NT2/D1 (cell line): ENCODE measurements around the gene B2M.
A peak's percentile ranks its signal among the peaks of the same experiment; 100 is the strongest.
"Not testable (repeated sequence)": the region's sequence is repeated elsewhere in the genome, so short reads cannot be mapped to it uniquely, and the experiment has no call there.

Experiments used
- DNase-seq: peaks from one replicate; pipeline ENCODE4 v3.0.0-alpha.2; 2011; ENCODE audit warnings: low read depth, low spot score
- H3K27me3 ChIP-seq: 2 replicates; pipeline ENCODE4 v1.6.0; 2011; ENCODE audit warnings: mild to moderate bottlenecking; ENCODE audit not compliant: insufficient read length, insufficient read depth
- H3K36me3 ChIP-seq: 2 replicates; pipeline ENCODE4 v1.6.1; 2011; ENCODE audit warnings: mild to moderate bottlenecking, low read length, mixed read lengths; ENCODE audit not compliant: insufficient read depth, insufficient read length
- H3K4me1 ChIP-seq: 2 replicates; pipeline ENCODE4 v1.5.1; 2011; ENCODE audit not compliant: insufficient read depth, insufficient read length
- H3K4me3 ChIP-seq: 2 replicates; pipeline ENCODE4 v1.5.1; 2011; ENCODE audit warnings: low read depth; ENCODE audit not compliant: insufficient read length
- H3K9ac ChIP-seq: 2 replicates; pipeline ENCODE4 v1.6.0; 2011; ENCODE audit warnings: low read depth; ENCODE audit not compliant: insufficient read length
- H3K9me3 ChIP-seq: 2 replicates; pipeline ENCODE4 v1.5.1; 2011; ENCODE audit warnings: mild to moderate bottlenecking, low read length; ENCODE audit not compliant: insufficient read depth
- SUZ12 ChIP-seq: IDR thresholded peaks from 2 replicates; pipeline ENCODE4 v1.6.1; 2011; ENCODE audit not compliant: insufficient read length, insufficient read depth; ENCODE audit errors: extremely low read depth
- YY1 ChIP-seq: IDR thresholded peaks from 2 replicates; pipeline ENCODE4 v1.6.1; 2011; ENCODE audit not compliant: insufficient read length, insufficient read depth
- ZNF274 ChIP-seq: IDR thresholded peaks from 2 replicates; pipeline ENCODE4 v1.6.1; 2011; ENCODE audit warnings: mild to moderate bottlenecking, low read depth, low read length

The B2M gene

DNA sequence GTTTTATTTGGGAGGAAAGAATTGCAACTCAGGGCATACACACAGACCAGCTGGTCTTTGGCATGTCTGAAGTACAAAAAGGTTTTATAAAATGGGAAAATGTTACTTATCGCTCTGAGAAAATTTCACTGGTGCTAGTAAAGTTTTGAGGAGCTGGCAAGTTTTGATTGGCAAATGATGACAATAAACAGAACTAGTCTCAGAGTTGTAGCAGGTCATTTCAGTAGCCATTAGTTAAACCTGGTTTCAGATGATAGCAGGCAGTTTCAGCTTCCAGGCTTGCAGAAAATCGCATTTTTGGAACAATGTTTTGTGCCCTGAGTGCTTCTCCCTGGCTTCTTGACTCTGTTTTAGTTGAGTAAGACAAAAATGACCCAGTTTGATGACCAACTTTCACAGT is 10.7 kb downstream of the B2M start:
- Histone ChIP-seq H3K27me3 (no peaks in the 10 kb centered on the region), H3K9me3 (no peaks in the 10 kb centered on the region), H3K4me3 (no peak overlapping the region), H3K36me3 (peaks cover 17% of the 10 kb centered on the region), H3K9ac (no peak overlapping the region), H3K4me1 (peaks cover 2% of the 10 kb centered on the region)
- TF ChIP-seq YY1 = no peak
- TF ChIP-seq SUZ12 = no peak
- TF ChIP-seq ZNF274 = no peak
- DNase-seq = no peak

DNA sequence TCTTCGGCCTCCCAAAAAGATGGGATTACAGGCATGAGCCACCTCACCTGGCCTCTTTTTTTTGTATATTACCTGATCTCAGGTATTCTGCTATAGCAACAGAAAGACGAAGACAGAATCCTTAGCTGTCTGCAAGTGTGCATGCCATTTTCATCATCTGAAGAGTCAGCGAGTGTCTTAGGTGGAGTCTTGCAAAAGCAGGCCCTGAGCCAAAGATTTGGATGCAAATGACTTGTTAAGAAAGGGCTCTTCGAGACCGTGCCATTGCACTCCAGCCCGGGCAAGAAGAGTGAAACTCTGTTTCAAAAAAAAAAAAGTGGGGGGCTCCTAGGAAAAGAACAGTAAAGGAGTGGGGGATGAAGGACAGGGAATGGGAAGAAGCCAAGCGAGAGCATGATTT is 14.8 kb downstream of the B2M start:
- Histone ChIP-seq H3K4me3 (no peak overlapping the region), H3K36me3 (no peaks in the 10 kb centered on the region), H3K4me1 (peaks cover 2% of the 10 kb centered on the region), H3K27me3 (peaks cover 12% of the 10 kb centered on the region), H3K9ac (no peak overlapping the region), H3K9me3 (no peaks in the 10 kb centered on the region)
- DNase-seq = no peak
- no peak for TF ChIP-seq SUZ12
- TF ChIP-seq YY1 = no peak
- no peak for TF ChIP-seq ZNF274

DNA sequence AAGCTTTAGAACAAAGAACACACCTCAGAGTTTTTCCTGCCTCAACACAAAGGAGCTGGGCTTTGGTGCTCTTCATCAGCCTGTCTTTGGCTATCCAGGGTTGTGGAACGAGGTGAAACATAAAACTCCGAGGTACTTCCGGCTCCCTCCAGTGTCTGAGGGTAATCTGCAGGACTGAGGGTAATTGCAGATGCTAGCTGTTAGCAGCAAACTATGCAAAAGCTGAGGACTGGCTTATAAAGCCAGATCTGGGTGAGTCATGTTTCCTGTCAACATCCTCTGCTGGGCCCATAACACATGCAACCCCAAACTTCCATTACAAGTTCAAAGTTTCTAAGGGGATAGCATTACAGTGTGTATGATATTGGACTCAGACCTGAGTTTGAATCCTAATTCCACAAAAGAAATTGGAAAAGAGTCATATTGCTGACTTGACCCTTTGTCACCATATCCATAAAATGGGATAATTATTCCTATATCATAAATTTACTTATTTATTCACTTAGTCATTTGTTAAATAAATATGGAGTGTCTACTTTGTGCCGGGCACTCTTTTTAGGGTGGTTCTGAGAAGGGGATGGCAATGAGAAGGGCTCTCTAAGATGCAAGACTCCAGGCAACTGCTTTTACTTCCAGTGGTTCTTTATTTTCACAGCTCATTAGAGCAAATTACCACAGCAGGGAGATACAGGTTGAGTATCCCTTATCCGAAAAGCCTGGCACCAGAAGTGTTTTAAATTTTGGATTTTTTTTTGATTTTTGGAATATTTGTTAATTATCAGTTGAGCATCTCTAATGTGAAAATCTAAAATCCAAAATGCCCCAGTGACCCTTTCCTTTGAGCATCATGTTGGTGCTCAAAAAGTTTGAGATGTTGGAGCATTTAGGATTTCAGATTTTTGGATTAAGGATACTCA is 15.5 kb downstream of the B2M start:
- H3K4me3 ChIP-seq = no peak overlapping the region
- no peak overlapping the region for H3K9ac ChIP-seq
- H3K4me1 ChIP-seq = peaks cover 2% of the 10 kb centered on the region
- no peak for TF ChIP-seq SUZ12
- no peak for TF ChIP-seq ZNF274
- TF ChIP-seq YY1 = no peak
- DNase-seq = no peak
- H3K9me3 ChIP-seq = no peaks in the 10 kb centered on the region
- H3K36me3 ChIP-seq = peaks cover 6% of the 10 kb centered on the region
- peaks cover 12% of the 10 kb centered on the region for H3K27me3 ChIP-seq

GRCh38 chr15:44727485-44728231 is 16.3 kb downstream of the B2M start:
- H3K4me1 ChIP-seq = peaks cover 2% of the 10 kb centered on the region
- H3K4me3 ChIP-seq = no peak overlapping the region
- no peak for DNase-seq
- no peak overlapping the region for H3K9ac ChIP-seq
- H3K9me3 ChIP-seq = no peaks in the 10 kb centered on the region
- peaks cover 8% of the 10 kb centered on the region for H3K36me3 ChIP-seq
- H3K27me3 ChIP-seq = peaks cover 12% of the 10 kb centered on the region
- TF ChIP-seq ZNF274 (no peak), YY1 (no peak), SUZ12 (no peak)

DNA sequence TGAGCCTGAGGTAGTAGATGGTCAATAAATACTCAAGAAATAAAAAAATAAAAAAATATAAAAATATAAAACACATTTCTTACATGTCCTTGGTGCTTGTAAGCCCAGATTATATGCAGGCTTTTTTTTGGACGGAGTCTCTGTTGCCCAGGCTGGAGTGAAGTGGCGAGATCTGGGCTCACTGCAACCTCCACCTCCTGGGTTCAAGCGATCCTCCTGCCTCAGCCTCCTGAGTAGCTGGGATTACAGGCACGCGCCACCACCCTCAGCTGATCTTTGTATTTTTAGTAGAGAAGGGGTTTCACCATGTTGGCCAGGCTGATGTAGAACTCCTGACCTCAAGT is 16.9 kb downstream of the B2M start:
- peaks cover 12% of the 10 kb centered on the region for H3K27me3 ChIP-seq
- not testable (repeated sequence) for H3K9ac ChIP-seq, H3K36me3 ChIP-seq, H3K4me1 ChIP-seq, DNase-seq, H3K9me3 ChIP-seq
- peak overlapping the region; percentile 91 for H3K4me3 ChIP-seq

DNA sequence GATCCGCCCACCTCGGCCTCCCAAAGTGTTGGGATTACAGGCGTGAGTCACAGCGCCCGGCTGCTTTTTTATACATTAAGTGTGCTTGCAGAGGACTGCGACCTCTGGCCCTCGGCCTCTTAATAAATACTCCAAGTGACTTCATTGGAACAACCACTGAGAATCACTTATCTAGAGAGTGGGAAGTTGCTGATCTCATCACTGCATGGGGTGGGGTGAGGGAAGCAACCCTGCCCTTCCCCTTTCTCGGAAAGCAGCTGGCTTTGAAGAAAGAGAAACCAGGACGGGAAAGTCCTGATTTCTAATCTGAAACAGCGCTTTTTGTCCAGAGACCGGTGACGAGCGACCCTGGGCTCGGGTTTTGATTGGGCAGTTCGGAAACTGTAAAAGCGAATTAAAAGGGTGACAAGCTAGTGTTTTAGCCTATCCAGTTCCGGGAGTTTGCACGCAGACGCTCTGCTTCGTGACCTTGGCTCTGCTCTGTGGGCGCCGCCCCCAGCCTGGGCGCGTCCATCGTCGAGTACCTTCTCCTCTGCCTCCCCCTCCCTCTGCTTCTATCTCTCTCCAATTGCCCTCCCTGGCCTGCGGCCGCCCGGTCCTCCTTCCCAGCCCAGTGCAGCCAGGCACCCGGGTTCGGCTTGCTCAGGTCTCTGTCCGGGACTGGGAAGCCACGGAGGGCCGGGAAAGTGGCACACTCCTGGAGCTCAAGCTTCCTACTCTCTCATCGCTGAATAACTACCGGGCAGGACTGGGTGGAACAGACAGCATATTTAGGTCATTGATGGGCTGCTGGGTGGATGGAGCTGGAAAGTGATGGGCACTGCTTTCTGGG is 17.5 kb downstream of the B2M start:
- Histone ChIP-seq H3K27me3 (peaks cover 12% of the 10 kb centered on the region), H3K4me1 (peaks cover 2% of the 10 kb centered on the region), H3K4me3 (peak overlapping the region; percentile 91), H3K36me3 (peaks cover 8% of the 10 kb centered on the region), H3K9me3 (no peaks in the 10 kb centered on the region), H3K9ac (peak overlapping the region; percentile 80)
- TF ChIP-seq SUZ12 (no peak), ZNF274 (no peak), YY1 (no peak)
- DNase-seq = peak; percentile 74
